NCI-H2029 (cell line): Measurements from ENCODE around the gene XRCC2.

Source experiments
- DNase-seq: peaks from one replicate; lab custom pipeline; 2025; lab: John Stamatoyannopoulos, UW

The XRCC2 gene

DNA sequence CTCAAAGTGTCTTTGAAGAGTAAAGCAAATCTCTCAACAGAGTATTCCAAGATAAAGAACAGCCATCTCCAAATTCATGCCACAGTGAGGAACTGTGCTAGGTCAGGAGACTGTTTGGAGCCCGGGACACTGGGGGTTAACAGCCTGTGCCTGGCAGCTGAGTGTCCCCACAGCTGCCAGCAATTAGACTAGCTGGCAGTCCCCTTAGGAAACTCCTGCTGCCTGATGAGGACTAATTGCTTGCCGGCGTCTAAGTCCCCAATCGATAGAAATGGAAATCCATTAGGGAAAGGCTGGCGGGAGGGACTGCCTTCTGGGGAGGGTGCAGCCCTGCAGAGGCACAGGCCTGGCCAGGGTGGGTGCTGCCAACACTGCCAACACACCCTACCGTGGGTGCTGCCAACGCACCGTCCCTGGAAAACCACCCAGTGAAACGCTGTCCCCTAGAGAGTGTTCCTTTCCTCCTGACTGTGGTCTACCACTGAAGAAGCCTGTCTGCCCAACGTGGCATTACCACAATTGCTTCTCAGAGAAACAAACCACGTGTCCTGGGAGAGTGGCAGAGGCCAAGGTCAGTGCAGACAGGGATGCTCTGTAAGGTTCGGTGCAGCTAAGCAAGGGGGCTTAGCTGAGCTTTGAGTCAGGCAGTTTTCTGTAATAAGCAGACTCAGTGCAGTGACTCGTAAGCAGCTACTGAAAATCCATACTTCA is 60.8 kb downstream of the XRCC2 start:
- DNase-seq, result peak; percentile 26

DNA sequence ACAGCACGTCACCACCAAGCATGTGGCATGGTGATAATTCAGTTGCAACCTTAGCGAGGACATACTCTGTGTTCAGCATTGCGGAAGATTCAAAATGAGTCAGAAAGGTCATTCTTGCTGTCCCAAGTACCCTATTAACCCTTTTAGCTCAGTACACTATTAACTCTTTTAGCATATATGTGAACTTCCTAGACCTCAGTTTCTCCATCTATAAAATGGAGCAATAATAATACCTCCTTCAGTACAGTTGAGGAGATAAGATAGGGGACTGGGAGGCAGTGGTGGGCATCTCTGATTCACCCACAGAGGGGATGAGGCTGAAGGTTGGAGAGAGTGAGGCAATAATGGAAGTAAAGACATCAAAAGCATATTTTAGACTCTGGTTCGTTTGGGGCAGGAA is 67.3 kb downstream of the XRCC2 start:
- DNase-seq, result no peak

GRCh38 chr7:152608208-152608607 is 67.7 kb downstream of the XRCC2 start:
- no peak for DNase-seq

DNA sequence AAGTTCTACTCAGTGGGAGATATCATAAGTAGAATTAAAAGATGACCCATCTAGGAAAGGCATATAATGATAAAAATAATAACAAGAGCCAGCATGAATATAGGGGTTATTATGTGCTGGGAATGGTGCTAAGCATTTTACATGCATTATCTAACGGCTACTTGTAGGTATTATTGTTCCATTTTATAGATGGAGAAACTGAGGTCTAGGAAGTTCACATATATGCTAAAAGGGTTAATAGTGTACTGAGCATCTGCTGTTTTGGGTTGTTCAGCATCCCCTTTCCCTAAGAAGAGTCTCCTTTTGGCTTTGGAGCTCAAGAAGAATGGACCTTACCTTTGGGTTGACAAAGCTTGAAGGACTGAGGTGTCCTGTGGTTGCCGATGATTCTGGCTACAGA is 68.9 kb downstream of the XRCC2 start:
- DNase-seq, result no peak

DNA sequence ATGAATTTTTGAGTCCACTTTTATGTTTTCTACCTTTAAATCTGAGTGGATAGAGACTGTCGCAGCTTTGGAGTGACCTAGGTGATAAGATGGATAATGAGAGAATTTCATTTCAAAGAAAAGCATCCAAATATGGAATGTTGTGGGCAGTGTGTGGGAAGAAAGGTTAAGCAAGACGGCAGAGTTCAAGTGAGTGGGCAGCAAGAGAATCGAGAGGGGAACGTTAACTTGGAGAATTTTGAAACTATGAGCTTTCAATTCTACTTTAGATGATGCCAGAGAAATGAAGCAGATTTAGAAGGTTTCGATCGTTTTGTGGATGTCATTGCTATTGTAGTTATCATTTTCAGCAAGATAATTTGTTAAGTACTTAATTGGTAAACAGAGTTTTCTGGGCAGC is 73.0 kb downstream of the XRCC2 start:
- no peak for DNase-seq

- no peak for DNase-seq
Observed at GRCh38 chr7:152601305-152601798, 74.6 kb downstream of the XRCC2 start.

DNA sequence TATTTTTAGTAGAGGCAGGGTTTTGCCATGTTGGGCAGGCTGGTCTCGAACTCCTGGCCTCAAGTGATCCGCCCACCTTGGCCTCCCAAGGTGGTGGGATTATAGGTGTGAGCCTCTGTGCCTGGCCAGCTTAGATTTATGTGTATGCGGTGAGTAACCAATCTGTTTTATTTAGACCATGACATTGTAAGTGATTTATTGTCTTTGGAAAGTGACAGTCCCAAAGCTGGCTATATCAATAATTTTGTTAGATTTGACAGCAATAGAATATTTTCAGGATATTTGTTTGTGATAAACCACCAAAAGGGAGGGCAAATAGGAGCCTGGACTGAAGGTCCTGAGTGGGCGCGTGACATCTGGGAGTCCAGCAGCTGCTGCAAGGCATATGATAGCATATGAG is 75.7 kb downstream of the XRCC2 start:
- DNase-seq, result no peak

- DNase-seq, result no peak
Observed at GRCh38 chr7:152597507-152597906, 78.4 kb downstream of the XRCC2 start.

DNA sequence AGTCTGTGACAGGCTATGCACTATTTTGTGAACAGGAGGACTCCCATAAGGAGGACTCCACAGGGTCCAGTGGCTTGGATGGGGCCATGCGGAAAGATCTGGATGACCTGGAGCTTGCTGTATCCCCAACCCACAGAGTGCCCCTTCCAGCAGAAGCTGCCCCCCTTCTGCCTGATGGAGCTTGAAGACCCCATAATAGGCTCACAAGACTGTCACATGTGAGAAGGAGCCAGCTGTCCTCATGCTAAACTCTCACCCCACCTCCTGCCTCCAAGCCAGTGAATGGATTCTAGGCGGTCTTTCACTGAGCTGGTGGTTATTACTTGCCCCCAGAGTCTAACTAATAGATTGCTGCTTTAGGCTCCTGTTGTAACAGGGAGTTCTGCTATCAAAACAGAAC is 79.1 kb downstream of the XRCC2 start:
- no peak for DNase-seq
